NCI-H2081 (cell line): ENCODE data around the gene GSTT2B.
"Not testable (repeated sequence)": the region's sequence is repeated elsewhere in the genome, so short reads cannot be mapped to it uniquely, and the experiment has no call there.

Source experiments
- DNase-seq, 2 experiments: peaks; one replicate each; lab custom pipeline; 2025; lab: John Stamatoyannopoulos, UW

The GSTT2B gene, protein sequence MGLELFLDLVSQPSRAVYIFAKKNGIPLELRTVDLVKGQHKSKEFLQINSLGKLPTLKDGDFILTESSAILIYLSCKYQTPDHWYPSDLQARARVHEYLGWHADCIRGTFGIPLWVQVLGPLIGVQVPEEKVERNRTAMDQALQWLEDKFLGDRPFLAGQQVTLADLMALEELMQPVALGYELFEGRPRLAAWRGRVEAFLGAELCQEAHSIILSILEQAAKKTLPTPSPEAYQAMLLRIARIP

DNA sequence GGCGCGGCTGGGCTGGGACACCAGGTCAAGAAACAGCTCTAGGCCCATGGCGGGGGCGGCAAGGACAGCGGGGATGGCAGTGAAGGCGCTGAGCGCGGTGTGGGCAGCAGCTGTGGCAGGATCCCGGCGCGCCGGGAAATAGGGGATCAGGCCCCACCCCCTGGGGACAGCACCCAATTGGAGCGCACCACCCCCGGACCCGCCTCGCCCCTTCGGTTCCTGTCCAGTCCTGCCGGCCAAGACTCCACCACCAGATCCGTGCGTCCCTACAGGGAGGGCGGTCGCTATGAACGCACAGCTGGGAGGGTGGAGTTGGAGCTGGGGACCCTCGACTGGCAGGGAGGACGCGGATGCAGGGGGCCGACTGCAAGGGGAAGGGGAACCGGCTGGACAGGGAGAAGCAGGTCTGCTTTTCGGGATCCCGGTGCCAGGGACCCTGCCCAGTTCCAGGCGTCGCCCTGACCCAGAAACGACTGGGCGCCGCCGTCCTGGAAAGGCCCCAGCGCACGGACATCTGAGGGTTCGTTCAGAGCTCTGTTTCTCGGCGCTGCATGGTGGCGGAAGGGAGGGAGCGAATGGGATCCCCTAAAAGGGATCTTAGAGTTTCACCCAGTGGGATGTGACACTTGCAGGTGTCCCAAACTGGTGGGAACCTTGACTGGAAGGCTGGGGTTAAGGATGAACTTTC is at the start of gene GSTT2B:
Gene GSTT2B (minus strand): TSS at position 112 of the 688 bp plus-strand sequence. CDS start 64 bp downstream, at position 48.
- not testable (repeated sequence) for DNase-seq

DNA sequence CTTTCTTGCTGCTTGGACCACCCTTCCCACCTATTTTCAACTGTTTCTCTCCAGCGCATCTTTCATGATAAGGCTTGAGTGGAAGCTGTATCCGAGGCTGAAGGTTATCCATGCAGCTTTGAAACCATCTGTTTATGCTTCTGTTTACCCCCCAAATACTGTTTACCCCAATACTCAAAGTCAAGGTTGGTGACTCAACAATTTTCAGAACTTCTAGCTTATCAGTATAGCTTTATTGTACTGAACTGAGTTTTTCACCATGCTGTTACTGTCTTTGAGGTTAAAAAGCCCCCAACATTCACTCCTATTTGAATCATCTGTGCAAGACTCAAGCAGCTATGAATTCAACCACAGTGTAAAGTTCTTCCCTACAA is 49.0 kb upstream of the GSTT2B start:
- no peak for DNase-seq

GRCh38 chr22:24009227-24010017 is 48.4 kb upstream of the GSTT2B start:
- DNase-seq: no peak

GRCh38 chr22:24008381-24009226 is 47.6 kb upstream of the GSTT2B start:
- DNase-seq: no peak

- no peak for DNase-seq
Measured at GRCh38 chr22:24008022-24008283, 47.0 kb upstream of the GSTT2B start.

DNA sequence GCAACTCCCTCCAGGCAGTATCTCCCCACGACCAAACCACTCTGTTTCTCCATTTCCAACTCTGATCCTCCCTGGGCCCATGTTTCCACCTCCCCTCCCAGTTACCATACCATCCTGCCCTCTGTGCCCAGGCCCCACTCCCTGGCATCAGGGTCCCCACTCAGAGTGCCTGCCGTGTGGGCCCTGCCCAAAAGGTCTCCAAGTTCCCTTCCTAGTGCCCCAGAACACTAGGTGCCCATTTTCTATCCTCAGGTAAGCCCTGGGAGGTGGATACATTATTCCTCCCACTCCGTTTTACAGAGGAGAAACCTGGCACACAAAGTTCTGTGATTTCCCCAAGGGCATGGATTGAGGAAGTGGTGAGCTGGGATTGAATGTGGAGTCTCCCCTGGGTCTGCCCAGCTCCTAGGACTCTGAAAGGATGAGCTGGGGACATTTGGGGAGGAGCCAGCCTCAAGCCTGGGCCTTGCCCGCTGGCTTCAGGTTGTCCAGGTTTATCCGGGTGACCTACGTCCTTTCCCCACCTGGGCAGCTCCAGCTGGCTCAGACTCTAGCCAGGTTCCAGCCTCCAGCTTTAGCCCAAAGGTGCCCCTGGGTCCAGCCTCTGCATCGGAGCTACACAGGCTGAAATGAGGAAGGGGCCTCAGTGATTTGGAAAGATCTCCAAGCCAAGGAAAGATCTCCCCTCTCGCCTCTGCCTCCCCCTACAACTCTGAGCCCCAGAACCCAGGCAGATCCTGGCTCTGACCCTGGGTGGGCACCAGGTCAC is 46.4 kb upstream of the GSTT2B start:
- no peak for DNase-seq

DNA sequence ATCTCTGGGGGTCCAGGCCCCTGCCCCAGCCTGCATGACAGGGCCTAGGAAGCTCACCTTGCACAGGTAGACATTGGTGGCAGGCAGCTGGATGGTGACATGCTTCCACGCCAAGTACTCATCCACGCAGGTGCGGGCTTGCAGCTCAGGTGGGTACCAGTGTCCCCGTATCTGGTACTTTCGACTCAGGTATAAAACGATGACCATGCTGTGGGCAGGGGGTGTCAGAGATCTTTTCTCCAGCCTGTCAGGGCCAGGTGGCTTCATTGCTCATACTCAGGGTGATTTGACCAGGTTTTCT is 45.9 kb upstream of the GSTT2B start:
- no peak for DNase-seq

- DNase-seq: no peak
Measured at GRCh38 chr22:24006207-24006913, 45.4 kb upstream of the GSTT2B start.

DNA sequence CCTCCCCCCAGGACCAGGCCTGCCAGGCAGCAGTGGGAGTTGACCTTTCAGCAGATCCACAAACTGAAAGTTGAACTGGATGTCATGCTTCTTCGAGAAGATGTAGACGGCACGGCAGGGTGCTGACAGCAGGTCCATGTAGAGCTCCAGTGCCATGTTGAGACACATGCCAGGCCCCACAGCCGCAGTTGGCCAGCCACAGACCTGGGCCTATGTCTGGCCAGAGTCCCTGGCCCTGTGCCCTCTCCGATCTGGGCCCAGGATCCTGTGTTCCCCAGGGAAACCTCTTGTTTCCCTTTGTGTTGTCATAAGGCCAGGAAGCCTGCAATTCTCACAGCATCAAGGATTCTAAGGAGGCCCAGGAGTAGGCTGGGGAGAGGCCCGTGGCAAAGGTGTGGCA is 44.2 kb upstream of the GSTT2B start, which contains the start of gene GSTT4:
Gene GSTT4 (minus strand): TSS at position 253 of the 400 bp plus-strand sequence. CDS start 97 bp downstream, at position 156.
- DNase-seq: no peak

DNA sequence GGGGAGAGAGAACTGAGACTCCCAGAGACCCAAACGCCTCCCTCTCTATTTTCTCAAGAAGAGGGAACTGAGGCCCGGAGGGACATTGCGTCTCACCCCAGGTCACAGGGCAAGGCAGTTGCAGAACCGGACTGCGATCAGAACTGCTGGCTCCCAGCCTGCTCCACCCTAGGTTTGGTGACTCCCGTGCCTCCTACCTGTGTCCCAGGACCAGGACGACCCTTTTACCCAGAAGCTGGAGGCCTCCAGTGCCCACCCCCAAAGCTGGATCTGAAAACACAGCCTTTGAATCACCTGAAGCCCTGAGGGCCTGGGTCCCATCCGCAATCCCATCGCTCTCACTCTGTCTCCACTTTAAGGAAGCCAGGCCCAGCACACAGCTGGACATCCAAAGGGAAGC is 42.9 kb upstream of the GSTT2B start:
- DNase-seq: no peak

DNA sequence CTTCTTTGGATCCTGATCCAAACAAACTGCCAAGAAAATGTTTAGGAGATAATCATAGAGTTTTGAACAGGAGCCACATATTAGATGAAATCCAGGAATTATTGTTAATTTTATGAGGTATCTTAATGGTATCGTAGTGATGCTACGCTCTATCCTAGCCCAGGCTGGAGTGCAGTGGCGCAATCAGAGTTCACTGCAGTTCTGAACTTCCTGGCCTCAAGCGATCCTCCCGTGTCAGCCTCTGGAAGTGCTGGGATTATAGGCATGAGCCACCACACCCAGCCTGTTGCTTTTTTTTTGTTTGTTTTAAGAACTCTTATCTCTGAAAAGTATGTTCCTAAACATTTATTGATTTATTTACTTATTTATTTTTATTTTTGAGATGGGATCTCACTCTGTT is 41.9 kb upstream of the GSTT2B start:
- no peak for DNase-seq

- DNase-seq: no peak
Measured at GRCh38 chr22:24002272-24002671, 41.3 kb upstream of the GSTT2B start.

- no peak for DNase-seq
Measured at GRCh38 chr22:24001314-24001713, 40.3 kb upstream of the GSTT2B start.

DNA sequence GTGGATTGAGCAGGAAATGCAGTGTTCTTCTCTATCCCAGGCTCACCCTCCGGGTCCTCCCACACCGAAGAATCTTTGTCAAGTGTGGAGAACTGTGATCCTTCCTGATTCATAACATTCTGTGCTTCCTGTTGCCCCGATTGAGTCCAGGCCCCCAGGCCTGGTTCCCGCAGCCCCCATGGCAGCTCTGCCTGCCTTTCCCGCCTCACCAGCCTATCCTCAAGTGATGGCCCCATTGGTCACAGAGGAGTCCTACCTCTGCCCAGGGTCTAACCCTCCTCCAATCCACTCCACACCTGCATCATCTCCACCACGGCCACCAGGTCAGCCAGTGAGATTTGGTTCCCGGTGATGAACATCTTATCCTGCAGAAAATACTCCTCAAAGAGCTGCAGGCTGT is 38.8 kb upstream of the GSTT2B start:
- not testable (repeated sequence) for DNase-seq

DNA sequence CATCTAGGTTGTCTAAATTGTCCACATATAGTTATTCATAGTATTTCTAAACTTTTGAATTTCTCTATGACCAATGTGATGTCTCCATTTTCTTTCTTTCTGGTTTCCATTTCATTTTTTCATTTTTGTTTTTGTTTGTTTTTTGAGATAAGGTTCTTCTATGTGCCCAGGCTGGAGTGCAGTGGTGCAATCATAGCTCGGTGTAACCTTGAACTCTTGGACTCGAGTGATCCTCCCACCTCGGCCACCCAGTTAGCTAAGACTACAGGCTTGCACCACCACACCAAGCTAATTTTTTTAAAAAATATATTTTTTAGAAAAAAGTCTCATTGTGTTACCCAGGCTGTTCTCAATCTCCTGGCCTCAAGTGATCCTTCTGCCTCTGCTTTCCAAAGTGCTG is 36.1 kb upstream of the GSTT2B start:
- no peak for DNase-seq

DNA sequence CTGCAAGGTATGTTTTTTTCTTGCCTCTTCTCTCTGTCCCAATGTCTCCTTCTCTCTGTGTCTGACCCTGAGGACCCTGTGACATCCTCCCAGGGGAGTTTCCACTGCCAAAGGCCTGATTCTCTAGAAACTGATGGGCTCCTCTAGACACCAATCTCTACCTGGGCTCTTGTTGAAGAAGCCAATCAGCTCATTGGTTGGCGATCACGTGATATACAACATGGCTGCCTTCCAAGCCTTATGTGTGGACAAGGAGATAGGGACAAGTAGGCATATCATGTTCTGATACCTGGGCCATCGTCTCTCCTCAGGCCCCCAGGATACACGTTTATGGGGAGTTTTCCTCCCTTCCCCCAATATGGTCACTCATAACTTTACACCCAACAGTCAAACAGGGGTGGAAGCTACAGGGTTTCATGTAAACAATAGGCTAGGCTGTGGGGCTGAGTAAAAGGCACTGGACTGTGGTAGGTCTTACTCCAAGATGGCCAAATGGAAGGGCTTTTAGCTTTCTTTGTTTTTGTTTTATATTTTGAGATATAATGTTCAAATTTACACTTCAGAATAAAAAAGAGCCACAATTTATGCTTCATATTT is 32.7 kb upstream of the GSTT2B start:
- DNase-seq: not testable (repeated sequence)

DNA sequence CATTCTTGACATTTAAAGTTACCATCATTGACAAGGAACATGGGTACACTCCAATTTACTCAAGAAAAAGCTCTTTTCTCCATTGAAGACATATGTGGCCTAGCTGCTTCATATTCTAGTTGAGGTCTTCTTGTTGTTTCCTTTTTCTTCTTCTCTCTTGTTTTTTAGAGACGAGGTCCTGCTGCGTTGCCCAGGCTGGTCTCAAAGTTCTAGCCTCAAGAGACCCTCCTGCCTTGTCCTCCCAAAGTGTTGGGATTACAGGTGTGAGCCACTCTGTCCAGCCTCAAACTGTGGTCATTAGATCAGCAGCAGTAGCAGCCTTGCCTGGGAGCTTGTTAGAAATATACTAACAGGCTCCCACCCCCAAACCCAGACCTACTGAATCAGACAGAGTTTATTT is 32.1 kb upstream of the GSTT2B start:
- DNase-seq: not testable (repeated sequence)

DNA sequence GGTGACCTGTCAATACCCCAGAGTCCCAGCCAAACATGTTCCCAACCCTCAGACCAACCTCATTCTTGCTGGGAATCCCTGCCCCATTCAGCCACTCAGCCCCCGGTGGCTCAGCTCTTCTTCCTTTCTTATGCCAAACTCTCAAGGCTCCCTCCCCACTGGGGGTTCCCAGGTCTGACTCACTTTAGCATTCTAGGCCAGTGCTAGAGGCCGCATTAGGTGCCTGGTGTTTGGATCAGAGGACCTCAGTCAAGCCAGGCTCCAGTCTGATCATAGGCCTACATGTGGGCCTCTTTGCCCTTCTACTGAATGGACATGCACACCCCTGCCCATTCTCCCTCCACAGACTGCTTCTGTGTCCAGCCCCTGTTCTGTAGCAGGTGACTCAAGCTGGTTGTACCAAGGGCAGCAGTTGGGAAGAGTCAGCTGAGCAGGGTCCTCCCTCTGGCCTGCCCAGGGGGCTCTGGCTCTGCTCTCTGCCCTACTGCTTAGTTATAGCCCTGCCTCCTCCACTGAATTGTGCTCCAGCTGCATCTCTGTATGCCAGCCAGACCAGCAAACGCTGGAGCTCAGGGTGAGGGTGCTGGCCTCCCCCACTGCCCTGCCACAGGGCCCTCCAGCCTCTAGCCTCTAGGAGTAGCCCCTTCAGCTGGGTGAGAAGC is 28.7 kb upstream of the GSTT2B start:
- DNase-seq: not testable (repeated sequence)

DNA sequence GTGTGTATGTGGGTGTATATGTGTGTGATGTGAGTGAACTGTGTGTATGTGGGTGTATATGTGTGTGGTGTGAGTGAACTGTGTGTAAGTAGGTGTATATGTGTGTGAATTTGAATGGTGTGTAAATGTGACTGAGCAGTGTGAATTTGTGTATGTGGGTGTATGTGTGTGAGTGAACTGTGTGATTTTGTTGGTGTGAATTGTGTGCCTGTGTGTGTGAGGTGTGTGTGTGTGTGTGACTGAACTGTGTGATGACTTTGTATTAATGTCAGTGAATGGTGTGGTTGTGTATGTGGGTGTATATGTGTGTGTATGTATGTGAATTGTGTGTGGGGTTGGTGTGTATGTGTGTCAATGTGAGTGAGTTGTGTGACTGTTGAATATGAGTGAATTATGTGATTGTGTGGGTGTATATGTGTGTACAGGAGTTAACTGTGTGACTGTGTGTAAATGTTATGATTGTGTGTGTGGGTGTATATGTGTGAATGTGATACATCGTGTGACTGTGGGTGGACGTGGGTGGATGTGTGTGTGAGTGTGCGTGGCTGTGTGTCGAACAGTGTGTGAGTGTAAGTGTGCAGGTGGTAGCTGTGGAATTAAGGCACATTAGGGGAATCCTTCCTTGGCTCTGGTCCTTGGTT is 25.7 kb upstream of the GSTT2B start:
- not testable (repeated sequence) for DNase-seq
